HG03442 (cell line): ENCODE data around the gene ABCC3.
A peak's percentile ranks its signal among the peaks of the same experiment; 100 is the strongest.
"Not testable (repeated sequence)": the region's sequence is repeated elsewhere in the genome, so short reads cannot be mapped to it uniquely, and the experiment has no call there.

Experiments
- ATAC-seq: cut with Tn5 transposase; IDR thresholded peaks from one replicate; pipeline ENCODE4 v1.9.1; 2021; ENCODE audit warnings: mild to moderate bottlenecking, moderate library complexity; ENCODE audit not compliant: unreplicated experiment

Gene ABCC3

DNA sequence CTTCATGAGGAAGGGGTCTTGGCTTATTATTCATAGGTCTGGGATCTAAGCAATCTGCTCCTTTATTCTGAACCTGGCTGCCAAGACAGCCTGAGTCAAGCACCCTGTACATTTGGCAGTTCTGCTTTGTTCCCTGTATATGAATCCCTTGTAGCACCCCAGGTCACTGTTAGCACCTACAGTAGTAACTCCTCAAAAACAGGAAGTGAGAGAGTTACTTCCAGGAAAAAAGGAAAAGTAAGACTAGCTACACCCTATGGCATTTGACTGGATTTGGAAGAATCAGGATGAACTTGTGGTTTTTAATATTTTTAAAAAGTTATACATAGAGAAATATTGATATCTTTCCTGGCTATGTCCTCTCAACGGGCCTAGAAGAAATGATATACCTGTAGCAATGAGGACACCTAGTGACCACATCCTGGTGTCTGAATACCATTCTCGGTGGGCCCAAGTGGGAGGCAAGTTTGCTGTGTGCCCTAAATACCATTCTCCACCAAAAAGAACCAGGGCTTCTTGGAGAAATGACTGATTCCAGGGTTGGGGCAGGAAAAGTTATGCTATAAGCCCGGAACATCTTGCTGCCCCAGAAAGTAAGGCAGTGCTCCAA is 63.1 kb downstream of the ABCC3 start:
- no peak for ATAC-seq

- ATAC-seq, result no peak
Measured at GRCh38 chr17:50699410-50699809, 64.7 kb downstream of the ABCC3 start.

GRCh38 chr17:50703162-50703561 is 68.5 kb downstream of the ABCC3 start:
- ATAC-seq, result no peak

DNA sequence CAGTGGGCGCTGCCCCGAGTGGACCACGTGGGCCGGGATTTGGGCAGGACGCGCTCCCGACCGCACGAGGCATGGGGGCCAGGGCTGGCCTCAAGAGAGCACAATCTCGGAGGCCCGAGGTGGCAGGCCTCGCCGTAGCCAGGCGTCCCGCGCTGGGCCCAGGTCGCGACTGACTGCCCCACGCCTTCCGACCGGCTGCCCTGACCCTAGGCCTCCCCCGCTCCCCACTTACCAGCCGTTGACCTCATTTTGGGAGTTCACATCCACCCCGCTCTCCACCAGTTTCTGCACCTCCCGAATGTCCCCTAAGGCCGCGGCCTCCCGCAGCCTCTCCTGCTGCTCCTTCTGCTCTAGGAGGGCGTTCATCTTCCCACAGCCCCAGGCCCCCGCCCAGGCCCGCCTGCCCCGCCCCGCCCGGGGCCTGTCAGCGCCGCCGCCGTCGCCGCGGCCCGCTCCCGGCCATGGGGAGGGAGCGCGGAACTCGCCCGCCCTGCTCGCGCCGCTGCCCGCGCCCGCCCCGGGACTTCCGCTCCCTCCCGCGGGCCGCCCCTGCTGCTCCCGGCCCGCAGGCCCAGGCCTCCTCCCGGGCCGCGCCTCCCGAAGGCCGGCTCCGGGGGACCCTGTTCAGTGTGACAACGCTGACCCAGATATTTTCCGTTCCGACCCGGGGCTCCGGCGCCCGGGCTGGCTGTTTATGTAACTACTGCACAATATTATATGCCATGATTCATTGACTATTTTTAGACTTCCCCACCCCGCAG is 72.8 kb downstream of the ABCC3 start, which contains the start of gene ANKRD40:
TSS of gene ANKRD40 (minus strand) at position 626 of the 761 bp plus-strand sequence. CDS start at position 366, 260 bp downstream.
- peak; percentile 76 for ATAC-seq

GRCh38 chr17:50708050-50709000 is 73.6 kb downstream of the ABCC3 start:
- ATAC-seq, result peak; percentile 3

DNA sequence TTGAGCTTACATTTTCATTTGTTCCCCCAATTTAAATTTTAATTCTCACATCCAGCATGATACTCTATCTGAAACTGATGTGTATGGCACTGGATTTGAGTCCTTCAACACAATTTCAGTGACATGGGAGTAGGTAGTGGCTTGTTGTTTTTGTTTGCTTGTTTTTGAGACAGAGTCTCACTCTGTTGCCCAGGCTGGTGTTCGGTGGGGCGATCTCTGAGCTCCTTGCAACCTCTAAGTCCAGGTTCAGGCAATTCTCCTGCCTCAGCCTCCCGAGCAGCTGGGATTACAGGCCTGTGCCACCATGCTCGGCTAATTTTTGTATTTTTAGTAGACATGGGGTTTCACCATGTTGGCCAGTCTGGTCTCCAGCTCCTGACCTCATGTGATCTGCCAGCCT is 74.4 kb downstream of the ABCC3 start:
- not testable (repeated sequence) for ATAC-seq

DNA sequence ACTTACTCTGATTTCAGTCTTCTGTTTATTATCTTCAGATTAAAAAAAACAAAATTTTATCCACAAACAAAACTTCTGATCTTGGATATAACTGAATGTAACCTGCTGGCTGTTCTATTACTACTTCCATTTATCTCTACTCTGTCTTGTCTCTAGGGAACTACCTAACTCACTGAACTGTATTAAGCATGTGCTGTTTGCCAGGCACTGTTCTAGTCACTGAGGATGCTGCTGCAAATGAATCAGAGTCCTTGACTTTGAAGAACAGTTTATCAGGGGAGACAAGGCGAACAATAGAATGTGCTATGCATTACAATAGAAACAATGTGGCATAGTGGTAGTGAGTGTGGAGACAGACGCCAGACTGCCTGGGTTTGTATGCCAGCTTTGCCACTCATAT is 75.3 kb downstream of the ABCC3 start:
- ATAC-seq, result no peak

- no peak for ATAC-seq
Measured at GRCh38 chr17:50710650-50711049, 76.0 kb downstream of the ABCC3 start.

DNA sequence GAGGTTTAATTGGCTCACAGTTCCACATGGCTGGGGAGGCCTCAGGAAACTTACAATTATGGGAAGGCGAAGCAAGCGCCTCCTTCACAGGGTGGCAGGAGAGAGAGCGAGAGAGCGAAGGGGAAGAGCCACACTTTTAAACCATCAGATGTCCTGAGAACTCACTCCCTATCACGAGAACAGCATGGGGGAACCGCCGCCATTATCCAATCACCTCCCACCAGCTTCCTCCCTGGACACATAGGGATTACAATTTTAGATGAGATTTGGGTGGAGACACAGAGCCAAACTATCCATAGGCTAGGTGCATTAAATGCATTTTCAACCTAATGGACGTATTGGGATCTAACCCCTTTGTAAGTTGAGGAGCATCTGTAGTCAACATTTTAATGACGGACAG is 78.0 kb downstream of the ABCC3 start:
- ATAC-seq, result no peak

- ATAC-seq, result no peak
Measured at GRCh38 chr17:50715471-50715870, 80.8 kb downstream of the ABCC3 start.

- peak; percentile 91 for ATAC-seq
Measured at GRCh38 chr17:50719144-50719923, 84.7 kb downstream of the ABCC3 start, which contains the start of gene LUC7L3. TSS of gene LUC7L3 (plus strand) at chr17:50719603. CDS start at chr17:50719733, 130 bp downstream.

GRCh38 chr17:50719924-50720794 is 85.5 kb downstream of the ABCC3 start:
- no peak for ATAC-seq

- ATAC-seq, result no peak
Measured at GRCh38 chr17:50721194-50722010, 86.7 kb downstream of the ABCC3 start.

DNA sequence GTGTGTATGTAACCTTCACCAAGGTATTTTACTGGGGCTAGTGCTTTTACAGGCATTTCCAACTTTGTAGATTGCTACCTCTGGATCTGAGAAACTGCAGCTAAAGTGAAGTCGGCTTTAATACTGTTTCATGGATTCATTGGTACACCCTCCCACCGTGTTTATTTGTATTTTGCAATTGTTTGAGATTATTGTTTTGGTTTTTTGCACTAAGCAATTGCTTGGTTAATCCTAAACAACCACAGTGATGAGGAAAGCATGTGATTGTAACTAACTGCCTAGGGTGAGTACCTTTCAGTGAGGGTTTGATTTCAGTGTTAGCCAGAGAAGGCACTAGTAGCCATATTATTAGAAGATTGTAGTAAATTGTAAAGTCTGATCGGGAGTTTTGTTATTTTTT is 88.1 kb downstream of the ABCC3 start:
- no peak for ATAC-seq

DNA sequence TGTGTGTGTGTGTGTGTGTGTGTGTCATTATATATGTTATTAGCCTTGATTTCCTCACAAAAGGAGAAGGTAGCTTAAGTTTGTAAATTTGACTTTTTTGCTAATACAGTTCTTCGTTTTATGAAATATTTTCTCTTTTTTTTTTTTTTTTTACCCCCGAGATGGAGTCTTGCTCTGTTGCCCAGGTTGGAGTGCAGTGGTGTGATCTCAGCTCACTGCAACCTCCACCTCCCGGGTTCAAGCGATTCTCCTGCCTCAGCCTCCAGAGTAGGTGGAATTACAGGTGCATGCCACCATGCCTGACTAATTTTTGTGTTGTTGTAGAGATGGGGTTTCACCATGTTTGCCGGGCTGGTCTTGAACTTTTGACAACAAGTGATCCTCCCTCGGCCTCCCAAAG is 89.9 kb downstream of the ABCC3 start:
- not testable (repeated sequence) for ATAC-seq

DNA sequence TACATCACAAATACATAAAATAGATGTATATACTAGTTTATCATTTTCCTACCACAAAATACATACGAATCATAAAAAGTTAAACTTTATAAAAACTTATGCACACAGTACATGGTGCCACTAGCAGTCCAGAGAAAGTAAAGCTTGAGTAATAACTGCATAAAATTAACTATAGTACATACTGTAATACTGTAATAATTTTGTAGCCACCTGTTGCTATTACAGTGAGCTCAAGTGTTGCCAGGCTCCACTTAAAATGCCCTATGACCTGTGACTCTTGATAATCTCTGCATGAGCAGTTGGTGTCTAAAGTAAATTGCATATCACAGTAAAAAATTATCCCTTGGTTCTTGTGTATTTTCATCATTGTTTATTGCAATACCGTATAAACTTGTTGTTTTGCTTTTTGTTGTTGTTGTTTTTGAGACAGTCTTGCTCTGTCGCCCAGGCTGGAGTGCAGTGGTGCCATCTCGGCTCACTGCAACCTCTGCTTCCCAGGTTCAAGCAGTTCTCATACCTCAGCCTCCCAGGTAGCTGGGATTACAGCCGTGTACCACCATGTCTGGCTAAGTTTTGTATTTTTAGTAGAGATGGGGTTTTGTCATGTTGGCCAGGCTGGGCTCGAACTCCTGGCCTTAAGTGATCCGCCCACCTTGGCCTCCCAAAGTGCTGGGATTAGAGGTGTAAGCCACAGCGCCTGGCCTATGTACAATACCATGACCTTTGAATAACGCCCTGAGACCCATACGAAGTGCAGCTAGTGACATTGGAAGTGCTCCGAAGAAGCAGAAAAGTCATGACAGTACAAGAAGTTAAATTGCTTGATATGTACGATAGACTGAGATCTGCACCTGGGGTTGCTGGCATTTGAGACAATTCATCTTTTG is 91.3 kb downstream of the ABCC3 start:
- no peak for ATAC-seq

DNA sequence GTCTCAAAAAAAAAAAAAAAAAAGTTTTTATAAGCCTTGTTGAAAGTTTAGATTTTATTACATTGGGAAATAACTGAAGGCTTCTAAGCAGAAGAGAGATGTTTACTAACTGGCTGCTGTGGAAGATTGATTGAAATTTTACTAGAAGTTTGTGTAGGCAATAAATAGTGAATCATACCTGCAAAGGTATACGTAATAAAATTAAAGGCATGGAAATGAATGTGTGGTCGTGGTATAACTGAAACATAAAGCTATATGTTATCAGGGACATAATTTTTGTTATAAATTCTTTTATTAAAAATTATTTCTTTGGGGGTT is 93.4 kb downstream of the ABCC3 start:
- no peak for ATAC-seq
